HL-60/S4 (cell line): ENCODE data around the gene GALNT7.
"Not testable (repeated sequence)": the region's sequence is repeated elsewhere in the genome, so short reads cannot be mapped to it uniquely, and the experiment has no call there.

Experiments
- in situ Hi-C: fragments of 300-500 bp; cut with MboI; formaldehyde crosslinking; loops from 2 replicates; pipeline ENCODE4 v1.14.3; 2022; ENCODE audit warnings: low sequenced_read_pairs

Gene GALNT7

DNA sequence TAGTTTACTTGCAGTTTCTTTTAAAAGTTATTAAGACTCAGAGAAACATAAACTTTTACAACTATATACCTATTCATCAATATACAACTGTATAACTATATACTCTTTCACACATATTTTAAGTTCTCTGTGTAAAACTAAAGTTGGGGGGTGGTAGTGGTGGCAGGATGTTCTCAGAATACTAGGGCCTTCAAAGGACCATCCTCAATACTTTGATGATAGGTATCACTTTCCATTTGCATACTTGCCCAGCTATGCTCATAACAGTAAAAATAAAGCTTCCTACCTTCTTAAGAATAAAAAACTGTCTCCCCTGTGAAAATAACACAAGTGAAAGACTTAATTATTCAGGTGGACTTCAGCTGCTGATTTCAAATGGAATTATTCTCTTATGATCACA, 2.9 kb upstream of the GALNT7 start:
- in situ Hi-C loops: no loop called here

DNA sequence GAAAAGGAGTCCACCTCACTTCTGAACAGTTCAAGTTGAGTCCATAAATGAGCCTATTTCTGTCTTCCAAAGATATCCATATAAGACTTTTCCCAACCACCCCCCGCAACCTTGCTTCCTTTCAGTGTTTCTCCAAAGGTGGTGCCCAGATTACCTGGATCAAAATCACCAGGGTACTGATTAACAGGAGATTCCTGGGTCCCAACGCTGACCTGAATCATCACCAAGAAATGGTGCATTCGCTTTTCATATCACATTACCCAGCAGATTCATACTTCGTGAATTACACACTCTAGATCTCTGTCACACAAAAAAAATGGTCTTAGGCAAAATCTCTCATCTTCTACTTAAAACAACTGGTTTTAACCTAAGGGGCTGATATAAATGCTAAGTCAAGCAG, 2.1 kb upstream of the GALNT7 start:
- in situ Hi-C loops: no loop called here

DNA sequence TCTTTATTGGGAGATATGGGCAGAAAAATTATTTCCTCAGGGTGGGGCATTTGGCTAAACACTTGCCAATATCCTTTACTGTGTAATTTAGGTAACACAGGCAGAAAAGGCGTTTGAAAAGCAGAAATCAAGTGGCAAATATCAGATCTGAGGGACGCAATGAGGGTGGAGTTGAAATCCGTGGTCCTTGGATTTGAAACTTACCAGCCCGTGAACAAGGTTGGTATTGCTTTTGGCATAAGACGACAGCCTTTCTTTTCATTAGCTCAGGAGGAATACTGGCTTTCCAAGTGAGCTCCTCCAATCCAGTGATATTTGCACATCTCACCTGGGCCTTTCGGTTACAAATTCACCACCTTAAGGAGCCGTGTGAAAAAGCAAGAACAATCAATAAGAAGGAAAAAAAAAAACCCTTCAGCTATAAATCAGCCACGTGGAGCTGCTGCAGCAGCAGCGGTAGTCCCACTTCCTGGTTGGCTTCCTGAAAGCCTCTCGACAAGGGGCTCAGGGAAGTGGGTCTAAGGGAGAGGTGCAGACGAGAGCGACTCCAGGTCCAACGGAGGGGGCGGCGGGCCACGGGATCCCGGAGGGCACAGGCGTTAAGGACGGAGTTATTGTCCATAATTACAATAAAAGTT, 734 bp upstream of the GALNT7 start:
- in situ Hi-C loops: no loop called here

DNA sequence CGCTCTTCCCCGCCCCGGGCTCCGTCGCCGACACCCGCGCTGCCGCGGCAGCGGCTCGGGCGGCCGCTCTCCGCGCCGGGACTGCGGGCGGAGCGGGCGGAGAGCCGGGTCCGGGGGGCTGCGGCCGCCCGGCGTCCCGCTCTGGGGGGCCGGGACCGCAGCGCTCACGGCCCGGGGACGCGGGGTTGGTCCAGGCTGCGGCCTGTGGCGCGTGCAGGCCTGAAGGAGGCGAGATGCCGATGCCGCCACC, 492 bp downstream of the GALNT7 start:
- in situ Hi-C loops: no loop called here

DNA sequence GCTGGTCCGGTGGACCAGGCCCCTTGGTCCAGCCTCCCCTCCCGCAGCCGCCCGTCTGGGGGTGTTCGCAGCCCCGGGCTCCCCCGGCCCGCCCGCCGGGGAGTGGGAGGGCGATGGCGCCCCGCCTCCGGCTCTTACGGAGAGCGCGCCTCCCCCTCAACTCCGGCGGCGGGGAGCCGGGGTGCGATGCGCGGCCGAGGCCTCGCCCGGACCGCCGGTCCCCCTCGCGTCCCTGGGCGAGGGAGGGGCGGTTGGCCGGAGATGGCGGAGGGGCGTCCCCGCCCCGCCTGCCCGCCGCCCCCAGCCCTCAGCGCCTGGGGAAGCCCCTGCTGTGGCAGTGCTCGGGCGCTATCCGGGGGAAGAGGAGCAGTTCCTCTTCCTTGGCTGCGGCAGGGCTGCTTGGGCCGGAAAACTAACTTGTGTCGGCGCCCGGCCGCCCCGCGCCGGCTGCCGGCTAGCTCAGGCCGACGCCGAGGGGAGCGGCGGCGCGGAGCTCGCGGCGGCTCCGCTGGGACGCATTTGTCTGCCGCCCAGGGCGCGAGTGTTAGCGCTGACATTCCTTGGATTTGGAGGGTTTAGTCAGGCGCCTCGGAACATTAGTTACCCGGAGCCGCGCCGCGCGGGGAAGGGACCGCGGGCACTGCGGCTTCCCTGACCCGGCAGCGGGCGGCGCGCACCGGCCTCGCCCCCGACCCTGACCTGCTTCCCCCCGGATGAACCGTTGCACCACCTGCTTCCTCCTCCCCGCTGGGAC, 994 bp downstream of the GALNT7 start:
- in situ Hi-C loops: no loop called here

DNA sequence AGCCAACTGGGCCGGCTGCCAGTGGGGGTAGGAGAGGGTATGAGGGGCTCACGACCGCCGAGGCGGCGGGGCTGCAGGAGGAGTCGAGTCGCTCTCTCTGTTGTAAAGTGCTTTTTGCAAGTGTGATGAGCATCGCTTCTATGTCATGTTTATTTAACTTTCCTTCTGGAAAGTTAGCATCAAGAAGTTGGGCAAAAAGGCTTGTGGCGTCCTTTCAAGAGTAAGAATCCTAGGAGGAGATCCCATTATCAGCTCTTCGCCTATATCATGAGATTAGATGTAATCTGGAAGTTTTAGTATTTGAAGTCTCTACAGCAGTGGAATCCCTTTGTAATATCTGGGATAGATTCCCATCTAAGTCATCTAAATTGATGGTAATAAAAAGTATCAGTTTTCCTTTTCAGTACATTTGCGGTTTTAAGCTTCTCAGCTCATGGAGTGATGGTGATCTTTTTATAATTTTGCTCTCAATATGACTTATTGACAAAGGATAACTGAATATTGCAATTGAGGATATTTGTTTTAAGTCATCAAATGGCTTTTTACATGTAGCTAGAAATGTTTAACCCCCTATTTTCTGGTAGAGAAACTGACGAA, 1.7 kb downstream of the GALNT7 start:
- in situ Hi-C loops: no loop called here

DNA sequence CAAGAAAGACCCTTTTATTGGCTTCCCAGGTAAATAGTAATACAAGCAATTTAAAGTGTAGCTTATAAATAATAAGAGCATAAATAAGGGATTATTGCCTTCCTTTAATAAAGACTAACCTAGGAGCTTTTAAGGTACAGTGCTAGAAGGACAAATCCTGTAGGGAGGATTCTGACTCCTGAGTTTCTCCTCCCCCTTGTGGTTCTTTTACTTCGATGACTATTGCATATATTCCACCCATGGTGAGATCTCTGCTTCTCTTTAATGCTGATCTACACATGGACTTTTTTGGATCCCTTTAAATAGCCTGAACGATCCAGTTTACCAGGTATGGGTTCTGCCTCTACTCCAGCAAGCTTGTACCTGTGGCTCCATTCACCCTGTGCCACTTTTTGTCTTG, 2.5 kb downstream of the GALNT7 start:
- in situ Hi-C loops: no loop called here

DNA sequence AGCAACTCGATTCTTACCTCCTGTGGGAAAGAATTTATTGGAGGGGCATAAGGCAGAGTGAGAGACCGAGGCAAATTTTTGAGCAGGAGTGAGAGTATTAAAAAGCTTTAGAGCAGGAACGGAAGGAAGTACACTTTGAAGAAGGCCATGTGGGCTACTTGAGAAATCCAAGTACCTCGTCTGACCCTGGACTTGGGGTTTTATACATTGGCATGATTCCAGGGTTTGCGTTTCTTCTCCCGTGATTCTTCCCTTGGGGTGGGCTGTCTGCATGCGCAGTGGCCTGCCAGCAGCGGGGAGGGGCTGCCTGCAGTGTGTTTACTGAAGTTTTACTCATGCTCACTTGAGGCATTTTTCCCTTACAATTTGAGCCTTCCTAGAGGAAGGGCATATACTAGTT, 3.4 kb downstream of the GALNT7 start:
- in situ Hi-C loops: no loop called here

DNA sequence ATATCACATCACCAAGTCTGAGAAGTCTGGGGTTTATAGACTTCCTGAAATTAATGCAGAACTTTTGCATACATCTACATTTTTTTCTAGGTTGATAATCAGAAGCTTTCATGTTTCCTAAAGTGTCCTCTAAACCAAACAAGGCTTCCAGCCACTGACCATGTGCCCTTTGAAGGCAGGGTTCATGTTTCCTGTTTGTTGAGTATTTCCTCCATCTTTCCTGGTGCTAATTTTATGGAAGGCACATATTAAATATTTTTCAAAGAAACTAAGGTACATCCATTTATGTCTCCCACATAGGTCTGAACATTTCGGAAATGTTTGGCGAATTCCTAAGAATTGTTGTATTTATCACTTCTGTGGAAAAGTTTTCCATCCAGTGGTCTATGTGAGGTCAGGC, 5.6 kb downstream of the GALNT7 start:
- in situ Hi-C loops: no loop called here

DNA sequence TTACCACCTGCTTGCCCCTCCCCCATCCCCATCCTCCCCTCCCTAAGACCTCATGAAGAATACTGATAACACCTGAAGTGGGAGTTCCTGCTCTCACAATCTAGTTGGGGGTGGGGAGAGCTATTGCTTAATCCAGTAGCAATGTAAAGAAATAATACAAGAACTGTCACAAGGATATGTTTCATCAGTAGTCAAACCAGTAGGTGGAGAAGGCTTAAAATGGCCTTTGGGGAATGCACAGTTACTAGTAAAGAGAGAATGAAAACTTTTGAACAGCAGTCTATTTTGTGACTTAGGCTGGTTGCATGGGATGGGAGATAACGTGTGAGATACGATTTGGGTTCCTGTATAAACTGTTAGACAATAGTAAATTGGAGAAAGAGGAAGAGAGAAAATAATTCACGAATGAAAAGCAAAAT, 6.0 kb downstream of the GALNT7 start:
- in situ Hi-C loops: no loop called here

DNA sequence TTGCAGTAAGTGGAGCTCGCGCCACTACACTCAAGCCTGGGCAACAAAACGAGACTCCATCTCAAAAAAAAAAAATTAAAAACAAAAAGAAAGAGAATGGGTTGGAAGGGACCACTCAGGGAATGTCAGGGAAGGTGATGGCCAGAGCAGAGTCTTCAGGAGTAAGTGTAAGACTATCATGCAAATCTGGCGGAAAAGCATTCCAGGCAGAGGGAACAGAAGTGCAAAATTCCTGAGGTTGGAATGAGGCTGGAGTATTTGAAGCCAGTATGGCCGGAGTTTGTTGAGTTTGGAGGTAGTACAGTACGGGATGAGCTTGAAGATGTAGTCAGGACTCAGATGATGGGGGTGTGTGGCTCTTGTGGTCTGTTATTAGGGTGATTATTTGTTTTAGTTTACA, 7.4 kb downstream of the GALNT7 start:
- in situ Hi-C loops: no loop called here

DNA sequence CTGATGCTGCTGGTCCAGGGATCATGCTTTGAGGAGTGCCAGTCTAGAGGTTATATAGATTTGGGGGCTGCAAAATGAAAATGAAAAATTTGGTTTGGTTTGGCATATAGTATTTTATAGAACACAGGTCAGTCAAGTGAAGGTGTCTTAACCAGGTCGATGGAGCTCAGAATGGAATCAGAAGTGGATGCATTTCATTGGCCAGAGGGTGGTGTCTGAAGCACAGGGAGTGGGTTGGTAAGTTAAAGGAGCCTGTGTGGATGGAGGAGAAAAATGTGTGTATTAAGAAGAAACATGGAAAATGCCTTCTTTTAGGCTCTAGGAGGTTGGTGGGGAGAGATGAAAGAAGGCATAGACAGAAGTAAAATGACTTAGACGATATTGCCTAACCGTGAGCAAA, 8.6 kb downstream of the GALNT7 start:
- in situ Hi-C loops: no loop called here

DNA sequence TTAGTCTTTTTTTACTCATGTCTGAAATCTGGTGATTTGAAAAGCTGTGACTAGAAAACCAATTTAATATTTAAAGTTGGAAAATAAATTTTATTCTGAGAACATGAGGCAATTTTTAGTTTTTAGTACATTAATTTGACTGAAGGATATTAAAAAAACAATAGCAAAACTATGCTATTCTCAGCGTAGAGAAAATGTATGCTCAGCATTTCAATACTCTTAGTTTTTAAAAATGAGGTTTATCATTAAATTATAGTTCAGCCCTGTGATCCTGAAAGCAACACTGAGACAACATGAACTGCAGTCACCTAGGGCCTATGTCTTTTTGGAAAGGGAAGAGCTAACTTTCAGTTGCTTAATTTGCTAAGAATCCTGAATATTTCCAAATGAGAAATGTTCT, 9.5 kb downstream of the GALNT7 start:
- in situ Hi-C loops: no loop called here

DNA sequence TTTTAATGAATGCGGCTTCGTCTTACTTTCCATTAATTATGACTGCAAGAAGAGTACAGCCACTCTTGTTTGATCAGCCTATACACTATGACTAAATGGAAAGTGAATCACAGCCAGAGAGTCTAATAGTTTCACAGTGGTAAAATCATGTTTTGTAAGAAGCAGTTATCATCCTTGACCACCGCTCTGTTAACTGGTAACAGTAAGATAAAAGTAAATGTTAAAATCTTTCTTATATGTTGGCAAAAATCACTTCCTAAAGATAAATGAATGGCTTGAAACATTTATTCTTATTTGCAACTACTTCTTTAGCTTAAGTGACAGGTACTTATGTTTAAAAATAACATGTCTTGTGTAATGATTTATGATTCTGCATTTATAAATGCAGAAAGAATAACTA, 13.2 kb downstream of the GALNT7 start:
- in situ Hi-C loops: no loop called here

DNA sequence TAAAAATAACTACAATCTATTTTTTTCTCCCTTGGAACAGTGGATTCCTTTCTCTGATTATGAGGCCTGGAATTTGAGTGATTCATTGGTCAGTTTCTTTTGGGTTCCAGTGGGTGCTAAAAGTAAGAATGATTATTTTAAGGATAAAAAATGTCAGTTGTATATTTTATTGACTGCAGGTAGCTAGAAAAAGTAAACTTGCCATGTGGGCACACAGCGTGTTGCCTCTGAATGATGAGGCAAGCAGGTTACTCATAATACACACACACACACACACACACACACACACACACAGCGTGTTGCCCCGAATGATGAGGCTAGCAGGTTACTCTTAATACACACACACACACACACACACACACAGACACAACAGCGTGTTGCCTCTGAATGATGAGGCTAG, 13.8 kb downstream of the GALNT7 start:
- in situ Hi-C loops: no loop called here

DNA sequence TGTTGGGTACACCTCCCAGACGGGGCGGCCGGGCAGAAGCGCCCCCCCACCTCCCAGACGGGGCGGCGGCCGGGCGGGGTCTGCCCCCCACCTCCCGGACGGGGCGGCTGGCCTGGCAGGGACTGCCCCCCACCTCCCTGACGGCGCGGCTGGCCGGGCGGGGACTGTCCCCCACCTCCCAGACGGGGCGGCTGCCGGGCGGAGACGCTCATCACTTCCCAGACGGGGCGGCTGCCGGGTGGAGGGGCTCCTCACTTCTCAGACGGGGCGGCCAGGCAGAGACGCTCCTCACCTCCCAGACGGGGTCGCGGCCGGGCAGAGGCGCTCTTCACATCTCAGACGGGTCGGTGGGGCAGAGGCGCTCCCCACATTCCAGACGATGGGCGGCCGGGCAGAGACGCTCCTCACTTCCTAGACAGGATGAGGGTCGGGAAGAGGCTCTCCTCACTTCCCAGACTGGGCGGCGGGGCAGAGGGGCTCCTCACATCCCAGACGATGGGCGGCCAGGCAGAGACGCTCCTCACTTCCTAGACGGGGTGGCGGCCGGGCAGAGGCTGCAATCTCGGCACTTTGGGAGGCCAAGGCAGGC, 15.1 kb downstream of the GALNT7 start:
- in situ Hi-C loops: not testable (repeated sequence)

DNA sequence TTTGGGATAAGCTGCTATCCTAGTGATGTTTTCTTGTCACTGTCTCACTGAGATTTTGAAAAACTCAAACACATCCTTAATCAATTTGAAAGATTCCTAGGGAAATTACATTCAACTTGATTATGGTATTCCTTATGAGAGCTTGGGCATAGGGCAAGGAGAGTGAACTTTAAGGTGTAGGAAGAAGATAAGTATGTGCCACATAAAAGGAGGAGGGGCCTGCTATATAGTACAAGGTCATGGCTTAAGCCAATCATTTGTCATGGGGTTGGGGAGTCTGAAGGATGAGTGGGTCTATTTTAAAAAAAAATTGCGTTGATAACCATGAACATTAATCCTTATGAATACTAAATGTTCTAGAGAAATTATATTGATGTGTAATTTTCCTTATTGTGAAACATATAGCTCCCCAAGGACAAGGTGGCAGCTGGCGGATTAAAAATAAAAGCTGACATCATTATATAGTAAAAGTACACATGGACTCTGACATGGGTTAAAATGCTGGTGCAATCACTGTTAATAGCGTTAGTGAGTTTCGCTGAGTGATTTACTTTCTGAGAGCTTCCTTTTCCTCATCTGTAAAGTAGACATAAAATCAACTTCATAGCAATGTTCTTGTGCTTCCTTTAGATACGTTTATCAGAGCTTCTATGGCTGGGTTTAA, 17.4 kb downstream of the GALNT7 start:
- in situ Hi-C loops: no loop called here

DNA sequence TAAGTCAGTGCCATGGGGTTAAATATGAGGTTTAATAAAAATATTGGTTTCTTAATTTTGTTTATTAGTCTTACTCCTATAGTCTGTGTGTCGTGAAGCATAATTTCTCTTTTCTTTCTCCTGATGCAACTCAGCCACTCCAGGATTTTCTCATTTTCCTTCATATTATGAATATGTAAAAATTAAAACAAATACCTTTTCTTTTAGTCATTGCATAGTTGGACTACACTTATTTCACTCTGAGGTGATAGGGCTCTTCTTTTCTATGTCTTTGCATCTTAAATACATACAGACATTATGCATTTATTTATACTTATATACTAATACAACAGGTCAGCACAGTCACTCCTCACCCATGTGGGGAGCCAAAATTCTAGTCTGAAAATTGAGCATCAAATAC, 19.1 kb downstream of the GALNT7 start:
- in situ Hi-C loops: no loop called here

DNA sequence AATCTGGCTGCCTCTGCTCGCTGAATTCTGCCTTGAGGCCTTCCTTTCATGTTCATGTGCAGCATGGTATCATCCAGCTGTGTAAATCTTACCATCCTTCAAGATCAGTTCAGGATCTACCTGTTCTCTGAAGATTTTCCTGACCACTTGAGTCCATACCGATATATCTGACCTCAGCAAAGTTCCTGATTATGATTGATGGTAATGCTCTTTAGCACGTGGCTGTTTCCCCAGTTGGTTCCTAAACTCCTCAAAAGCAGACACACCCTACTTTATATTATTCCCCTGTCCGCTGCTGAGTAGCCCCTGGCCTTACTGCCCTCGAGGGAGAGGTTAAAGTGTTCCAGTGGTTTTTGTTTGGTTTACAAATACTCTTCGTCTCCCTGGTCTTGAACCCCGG, 20.0 kb downstream of the GALNT7 start:
- in situ Hi-C loops: no loop called here

DNA sequence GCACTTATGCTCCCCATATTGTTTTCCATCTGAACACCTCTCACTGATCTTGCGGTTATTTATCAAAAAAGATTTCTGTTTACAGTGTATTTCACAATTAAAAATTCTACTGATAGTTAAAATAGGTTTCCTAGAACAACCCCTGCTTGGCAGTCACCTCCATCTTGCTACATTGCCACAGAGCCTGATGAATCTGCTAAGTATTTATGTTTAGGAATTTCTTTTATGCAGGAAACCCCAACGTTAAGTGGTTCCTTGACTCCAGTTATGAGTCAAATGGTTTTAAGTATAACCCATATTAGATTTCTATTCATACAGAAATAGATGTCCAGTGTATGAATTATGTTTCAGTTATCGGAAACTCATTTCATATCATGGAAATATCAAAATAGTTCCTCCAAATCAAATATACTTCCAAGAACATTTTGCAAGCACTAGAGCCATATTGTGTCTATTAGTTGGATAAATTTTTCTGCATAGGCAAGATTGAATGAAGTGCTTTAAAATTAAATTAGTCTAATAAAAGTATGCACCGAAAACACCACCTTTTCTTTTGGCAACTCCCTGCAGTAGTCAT, 20.6 kb downstream of the GALNT7 start:
- in situ Hi-C loops: no loop called here

DNA sequence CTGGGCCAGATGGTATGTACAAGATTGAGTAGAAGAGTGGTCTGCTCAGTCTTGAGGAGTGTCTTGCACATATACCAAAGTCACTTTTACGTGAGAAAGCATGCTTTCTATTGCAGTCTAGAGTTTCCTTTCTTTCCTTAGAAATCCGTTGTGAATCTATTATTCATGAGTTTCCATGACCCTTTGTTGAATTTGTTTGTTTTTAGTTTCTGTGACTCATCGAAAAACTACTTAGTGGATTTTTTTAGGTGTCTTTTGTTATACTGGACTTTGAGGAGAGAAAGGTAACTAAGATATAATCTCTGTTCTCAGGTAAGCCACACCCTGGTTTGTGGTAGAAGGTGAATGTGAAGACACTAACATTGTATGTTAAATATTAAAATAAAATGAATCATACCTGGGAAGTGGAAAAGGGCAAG, 23.0 kb downstream of the GALNT7 start:
- in situ Hi-C loops: no loop called here
